Measurements from ENCODE around the gene SIK2.

The SIK2 gene

GRCh38 chr11:111718859-111719258 is 116.6 kb downstream of the SIK2 start:
- no peak overlapping the region for H3K4me3 ChIP-seq (ENCODE audit: low read length)
- DNase-seq (ENCODE audit: low read depth): no peak
- TF ChIP-seq CTCF (conservative IDR thresholded peaks at IDR 0.05; ENCODE audit: low read depth, low read length): no peak

GRCh38 chr11:111719379-111719778 is 117.1 kb downstream of the SIK2 start:
- no peak for TF ChIP-seq CTCF (conservative IDR thresholded peaks at IDR 0.05; ENCODE audit: low read depth, low read length)
- no peak for DNase-seq (ENCODE audit: low read depth)
- H3K4me3 ChIP-seq (ENCODE audit: low read length): no peak overlapping the region

GRCh38 chr11:111720801-111721494 is 118.7 kb downstream of the SIK2 start:
- DNase-seq (ENCODE audit: low read depth): no peak
- no peak for TF ChIP-seq CTCF (conservative IDR thresholded peaks at IDR 0.05; ENCODE audit: low read depth, low read length)
- no peak overlapping the region for H3K4me3 ChIP-seq (ENCODE audit: low read length)

GRCh38 chr11:111722501-111722900 is 120.3 kb downstream of the SIK2 start:
- TF ChIP-seq CTCF (conservative IDR thresholded peaks at IDR 0.05; ENCODE audit: low read depth, low read length): no peak
- H3K4me3 ChIP-seq (ENCODE audit: low read length): no peak overlapping the region
- no peak for DNase-seq (ENCODE audit: low read depth)

- H3K4me3 ChIP-seq (ENCODE audit: low read length): no peak overlapping the region
- no peak for DNase-seq (ENCODE audit: low read depth)
- TF ChIP-seq CTCF (conservative IDR thresholded peaks at IDR 0.05; ENCODE audit: low read depth, low read length): no peak
Observed at GRCh38 chr11:111723595-111723994, 121.3 kb downstream of the SIK2 start.

- no peak for TF ChIP-seq CTCF (conservative IDR thresholded peaks at IDR 0.05; ENCODE audit: low read depth, low read length)
- DNase-seq (ENCODE audit: low read depth): no peak
Observed at GRCh38 chr11:111724615-111725129, 122.4 kb downstream of the SIK2 start.

GRCh38 chr11:111725621-111726020 is 123.4 kb downstream of the SIK2 start:
- no peak for TF ChIP-seq CTCF (conservative IDR thresholded peaks at IDR 0.05; ENCODE audit: low read depth, low read length)
- DNase-seq (ENCODE audit: low read depth): no peak
- no peak overlapping the region for H3K4me3 ChIP-seq (ENCODE audit: low read length)

More at GRCh38 chr11:111724615-111725129, 122.4 kb downstream of the SIK2 start:
- H3K4me3 ChIP-seq (ENCODE audit: low read length): no peak overlapping the region
